GM19397 (cell line): Measurements from ENCODE around the gene CDK16.

Experiments used
- ATAC-seq: cut with Tn5 transposase; IDR thresholded peaks from one replicate; pipeline ENCODE4 v1.9.1; 2021; ENCODE audit warnings: mild to moderate bottlenecking, moderate library complexity; ENCODE audit not compliant: unreplicated experiment

Gene CDK16

GRCh38 chrX:47185241-47185640, 33.2 kb upstream of the CDK16 start:
- ATAC-seq = no peak

DNA sequence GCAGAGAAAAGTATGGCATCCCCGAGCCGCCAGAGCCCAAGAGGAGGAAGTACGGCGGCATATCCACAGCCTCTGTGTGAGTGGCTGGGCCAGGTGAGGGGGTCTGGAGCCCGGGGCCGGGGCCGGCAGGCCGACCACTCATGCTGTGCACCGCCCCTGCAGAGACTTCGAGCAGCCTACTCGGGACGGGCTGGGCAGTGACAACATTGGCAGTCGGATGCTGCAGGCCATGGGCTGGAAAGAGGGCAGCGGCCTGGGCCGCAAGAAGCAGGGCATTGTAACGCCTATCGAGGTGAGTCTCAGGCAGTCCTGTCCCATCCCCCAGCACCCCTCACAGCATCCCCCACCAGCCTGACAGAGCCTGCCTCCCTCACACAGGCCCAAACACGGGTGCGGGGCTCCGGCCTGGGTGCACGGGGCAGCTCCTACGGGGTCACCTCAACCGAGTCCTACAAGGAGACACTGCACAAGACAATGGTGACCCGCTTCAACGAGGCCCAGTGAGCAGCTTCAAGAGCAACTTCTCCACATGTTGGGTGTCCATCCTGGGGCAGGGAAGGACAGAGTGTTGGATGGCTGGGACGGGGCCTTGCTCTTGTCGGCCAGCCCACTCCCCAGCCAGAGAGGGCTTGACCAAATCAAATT, 32.3 kb upstream of the CDK16 start:
- no peak for ATAC-seq

DNA sequence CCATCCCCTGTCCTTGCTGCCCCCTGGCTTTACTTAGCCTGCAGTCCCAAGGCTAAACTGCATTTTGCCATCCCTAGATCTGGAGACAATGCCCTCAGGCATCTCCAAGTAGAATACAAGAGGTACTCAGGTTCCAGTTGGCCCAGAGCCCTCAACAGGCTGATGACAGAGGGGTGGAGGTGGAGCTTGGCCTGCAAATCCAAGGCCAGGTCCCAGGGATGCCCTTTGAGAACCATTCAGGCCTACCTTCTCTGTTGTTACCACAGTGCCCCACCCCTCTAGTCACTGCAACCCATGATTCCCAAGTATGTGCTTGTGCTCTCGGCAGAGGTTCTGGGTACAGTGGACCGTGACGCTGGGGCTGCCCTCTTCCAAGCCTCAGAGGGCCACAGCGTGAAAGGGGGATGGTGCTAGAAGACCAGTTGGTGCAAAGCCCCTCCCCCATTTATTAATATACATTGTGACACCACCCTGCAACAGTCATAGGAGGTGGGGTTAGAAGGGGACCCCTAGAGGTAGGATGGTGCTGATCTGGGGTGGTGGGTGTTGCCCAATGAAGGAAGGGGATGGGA, 31.3 kb upstream of the CDK16 start:
- no peak for ATAC-seq

GRCh38 chrX:47189906-47190305, 28.6 kb upstream of the CDK16 start:
- ATAC-seq = no peak

GRCh38 chrX:47190445-47191269, 27.8 kb upstream of the CDK16 start:
- peak; percentile 67 for ATAC-seq

DNA sequence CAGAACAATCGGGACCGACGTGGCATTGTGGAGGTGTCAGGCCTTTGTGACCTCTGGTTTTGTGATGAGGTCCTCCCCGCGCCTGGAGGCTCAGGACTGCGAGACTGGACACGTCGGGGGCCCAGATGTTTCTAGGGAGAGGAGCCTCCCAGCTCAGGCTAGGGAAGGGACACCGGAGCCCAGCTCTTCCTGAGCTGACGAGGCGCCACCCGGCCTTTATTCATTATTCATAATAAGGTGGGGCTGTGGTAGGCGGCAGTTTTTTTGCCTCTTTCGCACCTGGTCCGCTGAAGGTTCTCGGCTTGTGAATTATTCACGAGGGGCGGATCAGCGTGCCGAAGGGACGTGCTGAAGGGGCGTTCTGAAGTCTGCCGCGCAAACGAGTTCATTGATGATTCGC, 27.1 kb upstream of the CDK16 start:
- no peak for ATAC-seq

DNA sequence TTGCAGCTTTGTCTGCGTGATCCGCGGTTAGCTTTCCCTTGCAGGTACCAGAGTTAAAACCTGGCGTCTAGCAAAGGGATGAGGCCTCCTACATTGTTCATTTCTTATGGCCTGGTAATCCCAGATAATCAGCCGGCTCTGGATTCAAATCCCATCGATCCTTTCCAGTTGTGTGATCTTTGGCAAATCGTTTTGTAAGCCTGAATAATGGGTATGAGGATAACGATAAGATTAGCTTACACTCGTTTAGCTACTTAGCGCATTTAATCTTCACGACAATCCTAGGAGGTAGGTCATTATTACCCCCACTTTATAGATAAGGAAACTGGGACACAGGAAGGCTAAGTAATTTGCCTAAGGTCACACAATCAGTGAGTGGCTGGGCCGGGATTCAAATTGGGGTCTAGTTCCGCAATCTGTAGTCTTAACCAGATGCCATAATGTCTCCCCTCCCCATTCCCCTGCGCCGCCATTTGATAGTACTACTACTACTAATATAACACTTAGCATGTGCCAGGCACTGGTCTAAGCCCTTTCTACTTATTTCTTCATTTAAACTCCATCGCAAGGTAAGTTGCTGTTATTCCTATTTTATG, 26.6 kb upstream of the CDK16 start:
- no peak for ATAC-seq

- ATAC-seq = peak; percentile 58
Observed at GRCh38 chrX:47193475-47194193, 24.8 kb upstream of the CDK16 start, which contains the start of gene UBA1. Gene UBA1, plus strand, starts transcription at chrX:47193829. Its CDS starts 4,974 bp downstream, at chrX:47198803.

DNA sequence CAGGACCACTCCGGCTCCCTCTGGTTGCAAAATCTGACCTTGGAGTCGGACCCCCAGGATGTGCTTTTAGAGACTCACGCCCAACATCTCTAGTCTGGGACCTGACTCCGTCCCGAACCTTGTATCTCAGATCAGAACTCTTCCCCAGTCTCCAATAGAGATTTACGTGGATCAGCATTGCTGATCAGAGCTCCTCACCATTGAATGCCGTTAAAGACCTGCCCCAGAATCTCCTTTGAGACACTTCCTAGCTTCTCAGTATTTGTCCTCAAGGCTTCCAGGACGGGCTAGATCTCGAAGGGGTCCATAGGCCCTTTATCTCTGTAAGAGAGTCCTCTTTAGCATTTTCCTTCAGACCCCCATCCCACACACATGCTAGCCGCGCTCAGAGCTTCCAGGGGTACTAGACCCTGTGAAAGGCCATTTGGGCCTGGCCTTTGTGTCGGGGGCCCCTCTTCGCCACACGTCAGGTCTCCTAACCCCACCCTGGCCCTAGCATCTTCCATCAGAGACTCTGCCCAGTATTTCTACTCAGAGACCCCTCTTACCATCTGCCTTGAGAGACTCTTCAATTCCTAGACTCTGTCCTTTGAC, 24.2 kb upstream of the CDK16 start:
- no peak for ATAC-seq

DNA sequence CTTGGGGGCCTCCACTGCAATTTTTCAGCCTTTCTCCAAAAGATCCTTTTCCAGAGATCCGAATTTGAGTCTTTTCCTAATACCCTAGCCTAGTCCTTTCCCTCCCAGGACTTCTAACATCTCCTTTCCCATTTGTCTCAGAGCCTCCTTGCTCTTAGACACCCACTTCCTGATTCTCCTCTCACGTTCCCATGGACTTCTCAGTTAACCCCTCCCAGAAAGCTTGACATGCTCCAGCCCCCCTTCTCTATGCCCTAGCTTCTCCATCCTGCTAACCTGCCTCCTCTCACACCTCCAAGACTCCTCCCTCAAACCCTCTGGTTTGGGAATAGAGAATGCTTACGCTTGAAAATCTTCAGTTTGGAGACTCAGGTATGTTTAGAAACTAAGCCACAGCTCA, 22.4 kb upstream of the CDK16 start:
- no peak for ATAC-seq

DNA sequence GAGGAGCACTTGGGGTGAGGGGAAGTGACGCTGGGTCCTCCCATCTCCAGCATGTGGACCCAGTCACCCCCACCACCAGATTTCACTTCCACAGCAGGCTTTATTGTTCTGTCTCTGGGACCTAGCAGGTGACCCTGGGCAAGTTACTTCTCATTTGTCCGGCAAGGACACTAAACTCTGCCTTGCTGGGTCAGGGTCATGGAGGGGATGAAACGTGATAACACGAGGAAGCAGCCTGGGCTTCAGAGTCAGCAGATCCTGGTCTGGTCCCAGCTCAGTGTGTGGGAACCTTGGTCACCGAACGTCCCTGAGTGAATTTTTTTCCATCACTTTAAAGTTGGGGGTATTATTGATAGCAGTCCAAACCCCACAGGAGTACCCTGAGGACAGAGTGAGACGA, 21.0 kb upstream of the CDK16 start:
- ATAC-seq = no peak

DNA sequence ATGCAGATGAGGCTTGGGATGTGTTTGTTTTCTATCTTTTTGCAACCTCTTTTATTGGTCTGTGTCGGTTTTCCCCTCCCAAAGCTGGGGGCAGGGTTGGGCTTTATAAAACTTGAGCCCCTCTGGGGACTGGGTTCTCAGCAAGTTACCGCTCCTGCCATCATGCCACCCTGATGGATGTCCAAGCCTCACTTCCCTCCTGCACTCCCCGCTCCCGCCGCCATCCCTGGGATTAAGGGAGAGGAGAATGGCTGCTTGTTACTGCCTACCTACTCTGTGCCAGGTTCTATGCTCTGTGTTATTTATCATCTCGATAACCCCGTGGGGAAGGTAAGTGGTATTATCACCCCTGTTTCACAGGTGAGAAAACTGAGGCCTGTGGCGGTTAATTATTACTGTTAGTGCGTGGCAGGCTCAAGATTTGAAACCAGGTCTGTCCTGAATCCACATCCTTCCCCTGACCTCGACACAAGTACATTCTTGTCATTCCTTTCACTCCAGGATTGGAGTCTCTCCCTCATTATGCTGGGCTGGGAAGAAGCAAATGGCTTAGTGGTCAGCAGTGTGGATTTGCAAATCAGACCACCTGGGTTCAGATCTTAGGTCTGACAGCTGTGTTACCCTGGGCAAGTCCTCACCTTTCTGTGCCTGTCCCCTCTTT, 20.3 kb upstream of the CDK16 start:
- no peak for ATAC-seq

DNA sequence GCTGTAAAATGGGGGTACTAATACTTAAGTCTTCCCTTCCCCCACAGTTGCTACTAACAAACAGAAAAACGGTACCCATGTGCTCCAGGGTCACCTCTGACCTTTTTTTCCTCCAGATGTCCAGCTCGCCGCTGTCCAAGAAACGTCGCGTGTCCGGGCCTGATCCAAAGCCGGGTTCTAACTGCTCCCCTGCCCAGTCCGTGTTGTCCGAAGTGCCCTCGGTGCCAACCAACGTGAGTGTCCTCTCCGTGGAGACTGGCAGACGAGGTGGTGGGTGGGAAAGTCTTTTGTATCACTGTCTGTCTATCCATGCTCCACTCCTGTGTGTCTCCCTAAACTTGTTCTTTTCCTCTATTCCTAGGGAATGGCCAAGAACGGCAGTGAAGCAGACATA, 19.8 kb upstream of the CDK16 start:
- ATAC-seq = no peak

- ATAC-seq = no peak
Observed at GRCh38 chrX:47199286-47199685, 19.2 kb upstream of the CDK16 start.

GRCh38 chrX:47200385-47201150, 17.9 kb upstream of the CDK16 start:
- no peak for ATAC-seq

DNA sequence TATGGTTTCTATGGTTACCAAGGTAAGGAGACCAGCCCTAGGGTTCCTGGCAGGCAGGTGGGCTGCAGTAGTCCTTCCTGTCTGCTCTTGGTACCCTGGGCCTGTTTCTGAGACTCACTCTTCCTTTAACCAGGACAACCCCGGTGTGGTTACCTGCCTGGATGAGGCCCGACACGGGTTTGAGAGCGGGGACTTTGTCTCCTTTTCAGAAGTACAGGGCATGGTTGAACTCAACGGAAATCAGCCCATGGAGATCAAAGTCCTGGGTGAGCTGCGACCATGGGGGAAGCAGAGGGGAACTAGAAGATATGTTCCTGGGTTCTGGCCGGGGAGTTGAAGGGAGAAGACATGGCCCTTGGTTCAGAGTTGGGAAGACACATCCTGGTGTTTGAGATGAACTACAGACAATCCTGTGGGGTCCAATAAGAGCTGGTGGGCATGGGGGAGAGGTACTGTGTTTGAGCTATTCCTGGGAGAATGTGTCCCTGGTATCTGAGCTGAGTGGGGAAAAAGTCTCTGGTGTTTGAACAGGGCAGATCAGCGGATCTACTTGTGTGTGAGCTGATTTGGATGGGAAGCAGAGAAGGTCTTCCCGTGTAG, 17.0 kb upstream of the CDK16 start:
- no peak for ATAC-seq

DNA sequence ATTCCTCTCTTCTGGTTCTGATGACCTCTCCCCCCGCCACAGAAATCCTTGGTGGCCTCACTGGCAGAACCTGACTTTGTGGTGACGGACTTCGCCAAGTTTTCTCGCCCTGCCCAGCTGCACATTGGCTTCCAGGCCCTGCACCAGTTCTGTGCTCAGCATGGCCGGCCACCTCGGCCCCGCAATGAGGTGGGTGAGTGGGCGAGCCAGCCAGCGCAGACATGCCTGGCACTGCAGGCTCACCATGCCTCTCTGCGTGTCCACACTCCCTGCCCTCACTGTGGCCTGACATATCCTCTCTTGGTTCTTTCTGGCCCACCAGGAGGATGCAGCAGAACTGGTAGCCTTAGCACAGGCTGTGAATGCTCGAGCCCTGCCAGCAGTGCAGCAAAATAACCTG, 16.2 kb upstream of the CDK16 start:
- ATAC-seq = no peak

DNA sequence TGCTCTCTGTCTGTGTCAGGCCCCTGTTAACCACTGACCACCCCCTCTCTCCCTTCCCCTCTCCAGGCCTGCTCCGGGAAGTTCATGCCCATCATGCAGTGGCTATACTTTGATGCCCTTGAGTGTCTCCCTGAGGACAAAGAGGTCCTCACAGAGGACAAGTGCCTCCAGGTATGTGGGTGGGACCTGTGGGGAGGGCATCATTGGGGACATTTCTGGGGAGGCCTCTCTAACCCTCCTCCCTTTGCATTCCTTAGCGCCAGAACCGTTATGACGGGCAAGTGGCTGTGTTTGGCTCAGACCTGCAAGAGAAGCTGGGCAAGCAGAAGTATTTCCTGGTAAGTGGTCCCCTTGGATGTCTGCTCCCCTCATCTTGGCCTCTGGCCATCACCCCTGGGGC, 15.6 kb upstream of the CDK16 start:
- ATAC-seq = no peak

- ATAC-seq = no peak
Observed at GRCh38 chrX:47204970-47205369, 13.5 kb upstream of the CDK16 start.
